K562 (cell line): ENCODE results near the gene GNPTAB. TPM values are rescaled to one million over a fixed set of nuclear protein-coding genes. Genes with fewer than 3 reads are reported as not detected.

Experiments used
- CBX2 ChIP-seq: fragments of 200-600 bp; sonication (generic); IDR thresholded peaks from one replicate; pipeline ENCODE4 v1.6.1; 2012; ENCODE audit warnings: mild to moderate bottlenecking, low read length, inconsistent platforms; ENCODE audit not compliant: insufficient read depth, poor library complexity, severe bottlenecking
- CHD2 ChIP-seq: IDR thresholded peaks from 2 replicates; pipeline ENCODE4 v1.6.1; 2011; ENCODE audit warnings: low read depth, low read length
- HNRNPK ChIP-seq: fragments of 200-400 bp; formaldehyde crosslinking; IDR thresholded peaks from one replicate; pipeline ENCODE4 v1.6.1; 2018; ENCODE audit warnings: mild to moderate bottlenecking, low read depth, low read length; ENCODE audit not compliant: poor library complexity, severe bottlenecking
- IFI16 ChIP-seq: fragments of 250-450 bp; sonication (Bioruptor Pico); IDR thresholded peaks from 2 replicates; pipeline ENCODE4 v2.1.2; 2022; ENCODE audit warnings: mild to moderate bottlenecking, inconsistent platforms
- KAT8 ChIP-seq: fragments of 450-650 bp; IDR thresholded peaks from 2 replicates; pipeline ENCODE4 v1.6.1; 2016; ENCODE audit warnings: low read depth, mild to moderate bottlenecking
- KDM1A ChIP-seq, 2 experiments: fragments of 450-650 bp; IDR thresholded peaks; 2 replicates each; pipeline ENCODE4 v1.6.1; 2016; ENCODE audit warnings: mild to moderate bottlenecking in 2 of 2
- KDM2B ChIP-seq: fragments of 250-450 bp; sonication (Bioruptor Pico); IDR thresholded peaks from 2 replicates; pipeline ENCODE4 v1.8.0; 2021; ENCODE audit warnings: mild to moderate bottlenecking, moderate library complexity
- MCM5 ChIP-seq: fragments of 450-650 bp; IDR thresholded peaks from 2 replicates; pipeline ENCODE4 v1.6.1; 2016; ENCODE audit warnings: low read depth
- MTA2 ChIP-seq: fragments of 450-650 bp; IDR thresholded peaks from 2 replicates; pipeline ENCODE4 v1.6.1; 2016; ENCODE audit warnings: low read depth
- MYNN ChIP-seq, 2 experiments: sonication (generic); formaldehyde crosslinking in 1 of 2; IDR thresholded peaks; 2 replicates each; pipeline versions ENCODE4 v1.5.0 to v1.6.1; 2016 to 2020; ENCODE audit warnings: antibody characterized with exemption in 1 of 2, missing genetic modification reagents in 1 of 2
- NFE2L1 ChIP-seq: fragments of 450-650 bp; IDR thresholded peaks from 2 replicates; pipeline ENCODE4 v1.6.1; 2016; ENCODE audit warnings: missing genetic modification characterization, low read depth, mild to moderate bottlenecking, missing compliant biosample characterization, moderate library complexity, borderline replicate concordance
- SAFB2 ChIP-seq: fragments of 200-400 bp; formaldehyde crosslinking; IDR thresholded peaks from 2 replicates; pipeline ENCODE4 v1.6.1; 2018; ENCODE audit warnings: borderline replicate concordance, low read length, low read depth, moderate library complexity; ENCODE audit not compliant: severe bottlenecking
- SMAD3 ChIP-seq: fragments of 450-650 bp; formaldehyde crosslinking; conservative IDR thresholded peaks from 2 replicates; pipeline ENCODE4 v1.4.0; 2020; ENCODE audit warnings: mild to moderate bottlenecking
- SREBF2 ChIP-seq: sonication (generic); formaldehyde crosslinking; IDR thresholded peaks from 2 replicates; pipeline ENCODE4 v1.4.0; 2020; ENCODE audit warnings: mild to moderate bottlenecking, missing genetic modification reagents
- TCFL5 ChIP-seq: fragments of 250-450 bp; sonication (Bioruptor Pico); conservative IDR thresholded peaks from 2 replicates; pipeline ENCODE4 v1.6.1; 2021; ENCODE audit warnings: mild to moderate bottlenecking, moderate library complexity, matching md5 sums
- ZC3H11A ChIP-seq: IDR thresholded peaks from 2 replicates; pipeline ENCODE4 v1.6.1; 2012; ENCODE audit warnings: low read depth, low read length, improper control_type of control experiment
- ZNF695 ChIP-seq: fragments of 450-650 bp; formaldehyde crosslinking; IDR thresholded peaks from 2 replicates; pipeline ENCODE4 v1.4.0; 2020; ENCODE audit warnings: mild to moderate bottlenecking, moderate library complexity
- ZNF780A ChIP-seq: fragments of 250-450 bp; sonication (Bioruptor Pico); IDR thresholded peaks from 2 replicates; pipeline ENCODE4 v1.5.0; 2021; ENCODE audit warnings: mild to moderate bottlenecking
- polyA plus RNA-seq, 8 experiments: library from polyadenylated mRNA; depleted of rRNA in 4 of 8; stranded (reverse) in 5 of 8; unstranded in 3 of 8; fragments of >200 nt; fragmentation: Nextera tagmentation in 2 of 8; fragmentation: Illumina TruSeq in 1 of 8; extraction: Ambion mirVana in 2 of 8; extraction: Trizol in 1 of 8; gene quantifications; 2 replicates each; pipeline versions ENCODE4 v1.2.1 to v1.2.3, GENCODE V29; 2011 to 2014; ENCODE audit warnings: inconsistent platforms in 1 of 8, missing spikeins in 1 of 8
- total RNA-seq, 7 experiments: library from RNA; depleted of rRNA in 6 of 7; stranded (reverse); fragments of >200 nt in 6 of 7; fragmentation: Illumina TruSeq in 2 of 7; extraction: Trizol in 2 of 7; gene quantifications; 2 replicates each; pipeline versions ENCODE4 v1.2.1 to v1.2.3, GENCODE V29; 2011 to 2021; ENCODE audit warnings: low replicate concordance in 1 of 7
- TF ChIP-seq, protein P1 (sequence below): fragments of 250-450 bp; sonication (Bioruptor Pico); IDR thresholded peaks from 2 replicates; pipeline ENCODE4 v1.5.0; 2020; ENCODE audit warnings: mild to moderate bottlenecking, borderline replicate concordance
- TF ChIP-seq, protein P2 (sequence below): sonication (generic); formaldehyde crosslinking; IDR thresholded peaks from 2 replicates; pipeline ENCODE4 v1.8.0; 2023; ENCODE audit warnings: mild to moderate bottlenecking, missing genetic modification reagents
- TF ChIP-seq, protein P3 (sequence below): fragments of 450-650 bp; formaldehyde crosslinking; IDR thresholded peaks from 2 replicates; pipeline ENCODE4 v1.4.0; 2020; ENCODE audit warnings: mild to moderate bottlenecking, moderate library complexity

The GNPTAB gene
- total and polyA plus RNA-seq, 9 of the 15 experiments (the other 6 are each of a cell fraction or from before 2014, with no cell fraction given), result 5.9 to 23.2 (median 19.3) TPM

DNA sequence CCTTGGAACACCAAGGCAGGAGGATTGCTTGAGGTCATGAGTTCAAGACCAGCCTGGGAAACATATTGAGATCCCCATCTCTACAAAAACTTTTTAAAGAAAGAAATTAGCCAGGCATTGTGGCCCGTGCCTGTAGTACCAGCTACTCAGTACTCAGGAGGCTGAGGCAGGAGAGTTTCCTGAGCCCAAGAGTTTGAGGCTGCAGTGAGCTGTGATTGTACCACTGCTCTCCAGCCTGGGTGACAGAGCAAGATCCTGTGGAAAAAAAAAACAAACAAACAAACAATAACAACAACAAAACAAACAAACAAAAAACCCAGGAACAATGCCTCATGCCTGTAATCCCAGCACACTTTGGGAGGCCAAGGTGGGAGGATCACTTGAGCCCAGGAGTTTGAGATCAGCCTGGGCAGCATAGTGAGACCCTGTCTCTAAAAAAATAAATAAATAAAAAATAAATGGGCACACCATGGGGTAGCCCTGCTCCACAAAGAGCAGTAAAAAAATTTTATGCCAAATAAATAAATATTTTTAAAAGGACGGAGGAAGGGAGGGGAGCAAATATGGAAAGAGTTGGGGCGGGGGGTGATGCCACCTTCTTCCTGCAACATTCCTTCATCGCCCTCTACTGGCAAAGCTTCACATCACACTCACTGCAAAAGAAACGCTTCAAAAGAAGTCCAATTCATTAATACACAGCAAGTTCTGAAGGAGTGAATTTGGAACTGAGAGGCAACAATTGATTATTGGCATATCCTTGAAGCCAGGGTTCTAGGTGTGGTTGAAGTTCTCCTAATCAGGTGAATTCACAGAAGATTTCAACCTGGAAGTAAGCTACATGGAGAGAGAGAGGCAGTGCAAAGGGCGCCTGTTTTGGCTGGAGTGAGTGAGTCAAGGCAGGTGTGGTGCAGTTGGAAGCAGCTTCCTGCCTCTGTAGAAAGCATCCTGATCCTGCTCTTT, 8.8 kb upstream of the GNPTAB start (continued):
- TF ChIP-seq, protein P1, sequence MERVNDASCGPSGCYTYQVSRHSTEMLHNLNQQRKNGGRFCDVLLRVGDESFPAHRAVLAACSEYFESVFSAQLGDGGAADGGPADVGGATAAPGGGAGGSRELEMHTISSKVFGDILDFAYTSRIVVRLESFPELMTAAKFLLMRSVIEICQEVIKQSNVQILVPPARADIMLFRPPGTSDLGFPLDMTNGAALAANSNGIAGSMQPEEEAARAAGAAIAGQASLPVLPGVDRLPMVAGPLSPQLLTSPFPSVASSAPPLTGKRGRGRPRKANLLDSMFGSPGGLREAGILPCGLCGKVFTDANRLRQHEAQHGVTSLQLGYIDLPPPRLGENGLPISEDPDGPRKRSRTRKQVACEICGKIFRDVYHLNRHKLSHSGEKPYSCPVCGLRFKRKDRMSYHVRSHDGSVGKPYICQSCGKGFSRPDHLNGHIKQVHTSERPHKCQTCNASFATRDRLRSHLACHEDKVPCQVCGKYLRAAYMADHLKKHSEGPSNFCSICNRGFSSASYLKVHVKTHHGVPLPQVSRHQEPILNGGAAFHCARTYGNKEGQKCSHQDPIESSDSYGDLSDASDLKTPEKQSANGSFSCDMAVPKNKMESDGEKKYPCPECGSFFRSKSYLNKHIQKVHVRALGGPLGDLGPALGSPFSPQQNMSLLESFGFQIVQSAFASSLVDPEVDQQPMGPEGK (CRISPR knock-in tag), result no peak
- TF ChIP-seq MYNN (IDR thresholded peaks at IDR 0.05) (no peak), MYNN (CRISPR knock-in tag; IDR thresholded peaks at IDR 0.05) (no peak), SAFB2 (no peak), ZC3H11A (no peak), ZNF695 (CRISPR knock-in tag) (no peak), CBX2 (no peak), MTA2 (no peak), SMAD3 (CRISPR knock-in tag) (no peak), KAT8 (no peak), NFE2L1 (tag) (no peak), KDM2B (no peak), KDM1A (IDR thresholded peaks at IDR 0.05) (no peak), TCFL5 (CRISPR knock-in tag) (no peak), ZNF780A (CRISPR knock-in tag) (no peak), CHD2 (no peak), MCM5 (no peak), HNRNPK (no peak), SREBF2 (CRISPR knock-in tag) (no peak), IFI16 (CRISPR knock-in tag) (no peak)
- TF ChIP-seq, protein P2, sequence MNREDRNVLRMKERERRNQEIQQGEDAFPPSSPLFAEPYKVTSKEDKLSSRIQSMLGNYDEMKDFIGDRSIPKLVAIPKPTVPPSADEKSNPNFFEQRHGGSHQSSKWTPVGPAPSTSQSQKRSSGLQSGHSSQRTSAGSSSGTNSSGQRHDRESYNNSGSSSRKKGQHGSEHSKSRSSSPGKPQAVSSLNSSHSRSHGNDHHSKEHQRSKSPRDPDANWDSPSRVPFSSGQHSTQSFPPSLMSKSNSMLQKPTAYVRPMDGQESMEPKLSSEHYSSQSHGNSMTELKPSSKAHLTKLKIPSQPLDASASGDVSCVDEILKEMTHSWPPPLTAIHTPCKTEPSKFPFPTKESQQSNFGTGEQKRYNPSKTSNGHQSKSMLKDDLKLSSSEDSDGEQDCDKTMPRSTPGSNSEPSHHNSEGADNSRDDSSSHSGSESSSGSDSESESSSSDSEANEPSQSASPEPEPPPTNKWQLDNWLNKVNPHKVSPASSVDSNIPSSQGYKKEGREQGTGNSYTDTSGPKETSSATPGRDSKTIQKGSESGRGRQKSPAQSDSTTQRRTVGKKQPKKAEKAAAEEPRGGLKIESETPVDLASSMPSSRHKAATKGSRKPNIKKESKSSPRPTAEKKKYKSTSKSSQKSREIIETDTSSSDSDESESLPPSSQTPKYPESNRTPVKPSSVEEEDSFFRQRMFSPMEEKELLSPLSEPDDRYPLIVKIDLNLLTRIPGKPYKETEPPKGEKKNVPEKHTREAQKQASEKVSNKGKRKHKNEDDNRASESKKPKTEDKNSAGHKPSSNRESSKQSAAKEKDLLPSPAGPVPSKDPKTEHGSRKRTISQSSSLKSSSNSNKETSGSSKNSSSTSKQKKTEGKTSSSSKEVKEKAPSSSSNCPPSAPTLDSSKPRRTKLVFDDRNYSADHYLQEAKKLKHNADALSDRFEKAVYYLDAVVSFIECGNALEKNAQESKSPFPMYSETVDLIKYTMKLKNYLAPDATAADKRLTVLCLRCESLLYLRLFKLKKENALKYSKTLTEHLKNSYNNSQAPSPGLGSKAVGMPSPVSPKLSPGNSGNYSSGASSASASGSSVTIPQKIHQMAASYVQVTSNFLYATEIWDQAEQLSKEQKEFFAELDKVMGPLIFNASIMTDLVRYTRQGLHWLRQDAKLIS (CRISPR knock-in tag), result no peak
- TF ChIP-seq, protein P3, sequence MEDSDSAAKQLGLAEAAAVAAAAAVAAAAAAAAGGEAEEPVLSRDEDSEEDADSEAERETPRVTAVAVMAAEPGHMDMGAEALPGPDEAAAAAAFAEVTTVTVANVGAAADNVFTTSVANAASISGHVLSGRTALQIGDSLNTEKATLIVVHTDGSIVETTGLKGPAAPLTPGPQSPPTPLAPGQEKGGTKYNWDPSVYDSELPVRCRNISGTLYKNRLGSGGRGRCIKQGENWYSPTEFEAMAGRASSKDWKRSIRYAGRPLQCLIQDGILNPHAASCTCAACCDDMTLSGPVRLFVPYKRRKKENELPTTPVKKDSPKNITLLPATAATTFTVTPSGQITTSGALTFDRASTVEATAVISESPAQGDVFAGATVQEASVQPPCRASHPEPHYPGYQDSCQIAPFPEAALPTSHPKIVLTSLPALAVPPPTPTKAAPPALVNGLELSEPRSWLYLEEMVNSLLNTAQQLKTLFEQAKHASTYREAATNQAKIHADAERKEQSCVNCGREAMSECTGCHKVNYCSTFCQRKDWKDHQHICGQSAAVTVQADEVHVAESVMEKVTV (CRISPR knock-in tag), result peak; percentile 73
